Hepatocyte (in vitro differentiated cells): ENCODE measurements around the gene HTRA1.

Experiments
- EZH2 ChIP-seq: fragments of 200-600 bp; sonication (generic); IDR thresholded peaks from 2 replicates; pipeline ENCODE4 v1.6.1; 2016; ENCODE audit warnings: antibody characterized with exemption, mild to moderate bottlenecking, borderline replicate concordance
- EZH2phosphoT487 ChIP-seq: fragments of 200-600 bp; sonication (generic); IDR thresholded peaks from one replicate; pipeline ENCODE4 v1.6.1; 2018; ENCODE audit warnings: antibody characterized with exemption, mild to moderate bottlenecking, low read depth, moderate library complexity; ENCODE audit not compliant: unreplicated experiment, severe bottlenecking
- TF ChIP-seq, protein P1 (sequence below): fragments of 200-600 bp; sonication (generic); IDR thresholded peaks from 2 replicates; pipeline ENCODE4 v1.5.1; 2016; ENCODE audit warnings: antibody characterized with exemption, mild to moderate bottlenecking; ENCODE audit not compliant: poor library complexity

DNA sequence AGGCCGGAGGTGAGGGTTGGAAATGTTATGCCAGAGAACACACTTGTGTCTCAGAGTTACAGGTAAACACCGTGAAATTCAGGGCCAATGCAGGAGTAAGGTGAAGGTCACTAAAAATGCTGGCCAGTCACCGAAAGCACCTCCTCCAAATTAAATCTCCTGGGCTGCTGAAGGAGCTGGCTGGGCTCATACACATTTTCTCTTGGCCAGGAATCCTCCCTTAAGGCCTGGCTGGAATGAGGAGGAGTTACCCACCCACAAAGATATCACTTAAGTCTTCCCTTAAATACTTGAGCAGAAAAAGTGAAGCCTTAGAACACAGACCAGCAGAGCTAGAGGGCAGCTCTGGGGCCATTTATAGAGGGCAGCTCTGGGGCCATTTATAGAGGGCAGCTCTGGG, 46.3 kb downstream of the HTRA1 start:
- TF ChIP-seq, protein P1, sequence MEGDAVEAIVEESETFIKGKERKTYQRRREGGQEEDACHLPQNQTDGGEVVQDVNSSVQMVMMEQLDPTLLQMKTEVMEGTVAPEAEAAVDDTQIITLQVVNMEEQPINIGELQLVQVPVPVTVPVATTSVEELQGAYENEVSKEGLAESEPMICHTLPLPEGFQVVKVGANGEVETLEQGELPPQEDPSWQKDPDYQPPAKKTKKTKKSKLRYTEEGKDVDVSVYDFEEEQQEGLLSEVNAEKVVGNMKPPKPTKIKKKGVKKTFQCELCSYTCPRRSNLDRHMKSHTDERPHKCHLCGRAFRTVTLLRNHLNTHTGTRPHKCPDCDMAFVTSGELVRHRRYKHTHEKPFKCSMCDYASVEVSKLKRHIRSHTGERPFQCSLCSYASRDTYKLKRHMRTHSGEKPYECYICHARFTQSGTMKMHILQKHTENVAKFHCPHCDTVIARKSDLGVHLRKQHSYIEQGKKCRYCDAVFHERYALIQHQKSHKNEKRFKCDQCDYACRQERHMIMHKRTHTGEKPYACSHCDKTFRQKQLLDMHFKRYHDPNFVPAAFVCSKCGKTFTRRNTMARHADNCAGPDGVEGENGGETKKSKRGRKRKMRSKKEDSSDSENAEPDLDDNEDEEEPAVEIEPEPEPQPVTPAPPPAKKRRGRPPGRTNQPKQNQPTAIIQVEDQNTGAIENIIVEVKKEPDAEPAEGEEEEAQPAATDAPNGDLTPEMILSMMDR, result no peak
- TF ChIP-seq EZH2 (no peak), EZH2phosphoT487 (no peak)
